PC-3 (cell line): ENCODE measurements around the gene NMRK2.

Source experiments
- EZH2 ChIP-seq: fragments of 300-600 bp; sonication (generic); IDR thresholded peaks from one replicate; pipeline ENCODE4 v1.6.1; 2017; ENCODE audit warnings: antibody characterized with exemption, mild to moderate bottlenecking, low read length; ENCODE audit not compliant: unreplicated experiment
- TF ChIP-seq, protein P1 (sequence below): fragments of 300-600 bp; sonication (generic); conservative IDR thresholded peaks from 2 replicates; pipeline ENCODE4 v1.5.1; 2017; ENCODE audit warnings: antibody characterized with exemption, low read depth, mild to moderate bottlenecking, low read length

- TF ChIP-seq, protein P1, sequence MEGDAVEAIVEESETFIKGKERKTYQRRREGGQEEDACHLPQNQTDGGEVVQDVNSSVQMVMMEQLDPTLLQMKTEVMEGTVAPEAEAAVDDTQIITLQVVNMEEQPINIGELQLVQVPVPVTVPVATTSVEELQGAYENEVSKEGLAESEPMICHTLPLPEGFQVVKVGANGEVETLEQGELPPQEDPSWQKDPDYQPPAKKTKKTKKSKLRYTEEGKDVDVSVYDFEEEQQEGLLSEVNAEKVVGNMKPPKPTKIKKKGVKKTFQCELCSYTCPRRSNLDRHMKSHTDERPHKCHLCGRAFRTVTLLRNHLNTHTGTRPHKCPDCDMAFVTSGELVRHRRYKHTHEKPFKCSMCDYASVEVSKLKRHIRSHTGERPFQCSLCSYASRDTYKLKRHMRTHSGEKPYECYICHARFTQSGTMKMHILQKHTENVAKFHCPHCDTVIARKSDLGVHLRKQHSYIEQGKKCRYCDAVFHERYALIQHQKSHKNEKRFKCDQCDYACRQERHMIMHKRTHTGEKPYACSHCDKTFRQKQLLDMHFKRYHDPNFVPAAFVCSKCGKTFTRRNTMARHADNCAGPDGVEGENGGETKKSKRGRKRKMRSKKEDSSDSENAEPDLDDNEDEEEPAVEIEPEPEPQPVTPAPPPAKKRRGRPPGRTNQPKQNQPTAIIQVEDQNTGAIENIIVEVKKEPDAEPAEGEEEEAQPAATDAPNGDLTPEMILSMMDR, result no peak
- no peak for TF ChIP-seq EZH2
Measured at GRCh38 chr19:3898426-3898825, 34.4 kb upstream of the NMRK2 start.
